PC-9 (cell line): ENCODE measurements around the gene GPR15LG.

Experiments
- CTCF ChIP-seq: fragments of 200-600 bp; sonication (generic); conservative IDR thresholded peaks from 2 replicates; pipeline ENCODE4 v1.6.1; 2017; ENCODE audit warnings: mixed run types, antibody characterized with exemption, mild to moderate bottlenecking, moderate library complexity
- EZH2 ChIP-seq: fragments of 200-600 bp; sonication (generic); IDR thresholded peaks from 2 replicates; pipeline ENCODE4 v1.8.0; 2017; ENCODE audit warnings: antibody characterized with exemption, low read depth

DNA sequence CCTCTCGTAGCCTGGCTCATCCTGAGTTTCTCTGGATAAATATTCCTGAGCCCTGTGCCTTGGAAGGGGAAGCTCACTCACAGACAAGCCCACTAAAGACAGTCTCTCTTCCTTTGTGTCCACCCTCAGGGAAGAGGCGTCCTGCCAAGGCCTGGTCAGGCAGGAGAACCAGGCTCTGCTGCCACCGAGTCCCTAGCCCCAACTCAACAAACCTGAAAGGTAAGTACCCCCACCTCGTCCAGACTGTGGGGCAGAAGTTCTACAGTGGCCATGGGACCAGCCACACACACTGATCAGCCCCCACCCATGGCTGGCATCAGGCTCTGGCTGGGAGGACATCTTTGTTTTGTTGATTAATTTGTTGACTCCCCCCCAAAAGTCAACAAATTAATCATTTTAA, 2.8 kb downstream of the GPR15LG start:
- no peak for TF ChIP-seq CTCF
- TF ChIP-seq EZH2, result no peak
